B cell (primary cell): ENCODE data around the gene TSPAN32. TPM values are rescaled to one million over a fixed set of nuclear protein-coding genes. Genes with fewer than 3 reads are reported as not detected.

Experiments
- ATAC-seq: fragments of 200-7000 bp; cut with Tn5 transposase; one replicate; pipeline ENCODE4 v1.10.0; 2021; ENCODE audit warnings: low read depth, mild to moderate bottlenecking, moderate number of reproducible peaks, moderate library complexity
- CTCF ChIA-PET: fragments of 350-600 bp; sonication (Branson Sonifier 250); formaldehyde crosslinking; loops from one replicate; lab custom pipeline; 2021; ENCODE audit warnings: antibody characterized with exemption, inconsistent platforms; lab: Charles Lee
- POLR2A ChIA-PET: fragments of 350-600 bp; sonication (Branson Sonifier 250); formaldehyde crosslinking; loops from one replicate; lab custom pipeline; 2021; ENCODE audit warnings: antibody characterized with exemption; lab: Charles Lee
- DNase-seq: peaks from one replicate; pipeline ENCODE4 v3.0.0; 2013
- H2AFZ ChIP-seq: 2 replicates; pipeline ENCODE4 v1.6.1; 2012; ENCODE audit warnings: mild to moderate bottlenecking, low read depth, low read length; ENCODE audit not compliant: insufficient read depth, poor library complexity, severe bottlenecking
- H3K27ac ChIP-seq, 2 donors: 1 replicate in 1 of 2; 2 replicates in 1 of 2; pipeline ENCODE4 v1.5.1; 2012 to 2013; ENCODE audit warnings: low read length in 2 of 2, mild to moderate bottlenecking in 2 of 2, moderate library complexity in 1 of 2
- H3K27me3 ChIP-seq, 4 experiments: fragments of 200-600 bp in 1 of 4; sonication (generic) in 1 of 4; replicated peaks in 1 of 4; 1 replicate in 2 of 4; 2 replicates in 2 of 4; pipeline versions ENCODE4 v1.6.1 to v1.7.0; 2013 to 2016; ENCODE audit warnings: low read length in 3 of 4, mild to moderate bottlenecking in 2 of 4, mixed read lengths in 1 of 4, moderate library complexity in 1 of 4; ENCODE audit not compliant: insufficient read depth in 4 of 4, control insufficient read depth in 3 of 4; ENCODE audit errors: control extremely low read depth in 1 of 4
- H3K36me3 ChIP-seq, 2 experiments: replicated peaks in 1 of 2; 1 replicate in 1 of 2; 2 replicates in 1 of 2; pipeline versions ENCODE4 v1.6.1 to v1.7.1; 2013; ENCODE audit warnings: low read length in 1 of 2; ENCODE audit not compliant: insufficient read depth in 2 of 2, control insufficient read depth in 1 of 2; ENCODE audit errors: control extremely low read depth in 1 of 2, extremely low read depth in 1 of 2
- H3K4me1 ChIP-seq, 2 donors: fragments of 200-600 bp in 1 of 2; sonication (generic) in 1 of 2; 1 replicate in 1 of 2; 2 replicates in 1 of 2; pipeline versions ENCODE4 v1.5.1 to v1.6.1; 2013 to 2017; ENCODE audit warnings: low read length in 2 of 2; ENCODE audit not compliant: control insufficient read depth in 2 of 2, insufficient read depth in 2 of 2
- H3K4me2 ChIP-seq: replicated peaks from 2 replicates; pipeline ENCODE3; 2012; ENCODE audit warnings: mild to moderate bottlenecking, low read depth, low read length; ENCODE audit not compliant: poor library complexity, severe bottlenecking
- H3K4me3 ChIP-seq, 5 experiments: fragments of 200-600 bp in 1 of 5; sonication (generic) in 1 of 5; 1 replicate in 3 of 5; 2 replicates in 2 of 5; pipeline versions ENCODE4 v1.5.1 to v1.7.0; 2011 to 2016; ENCODE audit warnings: low read length in 4 of 5, mild to moderate bottlenecking in 4 of 5, low read depth in 2 of 5, control low read depth in 1 of 5, moderate library complexity in 1 of 5; ENCODE audit not compliant: insufficient read depth in 1 of 5; ENCODE audit errors: control extremely low read depth in 1 of 5, extremely low read depth in 1 of 5
- H3K79me2 ChIP-seq: fragments of 200-600 bp; sonication (generic); one replicate; pipeline ENCODE4 v1.6.0; 2016; ENCODE audit warnings: low read length; ENCODE audit not compliant: control insufficient read depth, insufficient read depth
- H3K9ac ChIP-seq: fragments of 200-600 bp; sonication (generic); 2 replicates; pipeline ENCODE4 v1.6.1; 2017; ENCODE audit warnings: mild to moderate bottlenecking, low read length, moderate library complexity
- H3K9me3 ChIP-seq, 3 donors: one replicate each; pipeline versions ENCODE4 v1.6.1 to v1.7.1; 2013; ENCODE audit warnings: low read length in 2 of 3; ENCODE audit not compliant: control insufficient read depth in 2 of 3, insufficient read depth in 1 of 3; ENCODE audit errors: control extremely low read depth in 1 of 3
- H4K20me1 ChIP-seq: 2 replicates; pipeline ENCODE4 v1.6.0; 2012; ENCODE audit warnings: mild to moderate bottlenecking, low read length; ENCODE audit not compliant: insufficient read depth, control insufficient read depth, poor library complexity, severe bottlenecking
- H3K27ac Mint-ChIP-seq: one replicate; pipeline ENCODE4 v1.8.0; 2021; ENCODE audit warnings: mixed read lengths
- H3K27me3 Mint-ChIP-seq: one replicate; pipeline ENCODE4 v1.8.0; 2021; ENCODE audit warnings: mixed read lengths
- H3K4me1 Mint-ChIP-seq: one replicate; pipeline ENCODE4 v1.8.0; 2021; ENCODE audit warnings: mixed read lengths
- H3K4me3 Mint-ChIP-seq: one replicate; pipeline ENCODE4 v1.8.0; 2021; ENCODE audit warnings: mixed read lengths
- H3K9me3 Mint-ChIP-seq: one replicate; pipeline ENCODE4 v1.8.0; 2022; ENCODE audit warnings: mixed read lengths; ENCODE audit not compliant: insufficient read depth
- CTCF ChIP-seq: fragments of 200-600 bp; IDR thresholded peaks from one replicate; pipeline ENCODE4 v1.8.0; 2022; ENCODE audit warnings: antibody characterized with exemption, mild to moderate bottlenecking
- EZH2 ChIP-seq: IDR thresholded peaks from 2 replicates; pipeline ENCODE4 v1.6.1; 2012; ENCODE audit warnings: borderline replicate concordance, low read depth, mild to moderate bottlenecking, moderate library complexity, low read length; ENCODE audit not compliant: insufficient read depth, poor library complexity, severe bottlenecking
- WGBS: methylation state at CpG from one replicate; pipeline ENCODE4 v1.1.5; 2013; ENCODE audit warnings: missing lambda C conversion rate; ENCODE audit not compliant: insufficient coverage; 5-methylcytosine and 5-hydroxymethylcytosine counted together
- intact Hi-C: fragments of 100-400 bp; cut with micrococcal nuclease; formaldehyde crosslinking; loops from one replicate; pipeline ENCODE4 v1.10.0; 2022
- polyA plus RNA-seq: library from polyadenylated mRNA; depleted of rRNA; stranded (reverse); fragments of >200 nt; gene quantifications from 2 replicates; pipeline ENCODE4 v1.2.3, GENCODE V29; 2012
- total RNA-seq, 2 donors: library from RNA; stranded (reverse); fragments of 120-200 nt in 1 of 2; gene quantifications; 1 replicate in 1 of 2; 2 replicates in 1 of 2; pipeline versions ENCODE4 v1.2.3 to v1.2.4, GENCODE V29; 2013 to 2022

The TSPAN32 gene
- total and polyA plus RNA-seq, 2 donors (not counting 1 experiment from before 2014, with no cell fraction given) = 22.2 to 75.9 TPM

GRCh38 chr11:2360081-2360642 is 58.3 kb downstream of the TSPAN32 start:
- H4K20me1 ChIP-seq = no peaks in the 10 kb centered on the region
- H3K9ac ChIP-seq = no peak overlapping the region
- WGBS = 85% methylated on average over 14 of the region's 14 CpGs
- Mint-ChIP-seq H3K4me1 (peaks cover 10% of the 10 kb centered on the region), H3K9me3 (no peaks in the 10 kb centered on the region), H3K4me3 (no peak overlapping the region), H3K27ac (peak overlapping the region; percentile 26), H3K27me3 (no peaks in the 10 kb centered on the region)
- DNase-seq (no peak), ATAC-seq (no peak)
- no peaks in the 10 kb centered on the region for H3K36me3 ChIP-seq
- H3K4me2 ChIP-seq = no peak overlapping the region
- ChIA-PET POLR2A (interaction anchor here (1.3 kb wide), 1 partner anchor 17 kb away, joined by 9 read pairs; the partner anchor contains the start of gene CD81), CTCF (no interaction called here)
- H3K79me2 ChIP-seq = no peaks in the 10 kb centered on the region
- H3K9me3 ChIP-seq = no peaks in the 10 kb centered on the region
- intact Hi-C loops = no loop called here
- no peak overlapping the region for H3K27ac ChIP-seq
- H3K4me3 ChIP-seq = no peak overlapping the region
- H2AFZ ChIP-seq = no peak overlapping the region
- no peak for TF ChIP-seq CTCF
- TF ChIP-seq EZH2 = no peak
- H3K4me1 ChIP-seq = peaks cover 0 to 5% of the 10 kb centered on the region in 2 donors
- H3K27me3 ChIP-seq = no peaks in the 10 kb centered on the region

- Histone ChIP-seq H3K27ac (no peak overlapping the region), H3K4me1 (peaks cover 0 to 5% of the 10 kb centered on the region in 2 donors), H3K9me3 (no peaks in the 10 kb centered on the region), H3K4me2 (no peak overlapping the region), H3K36me3 (no peaks in the 10 kb centered on the region), H3K79me2 (no peaks in the 10 kb centered on the region), H3K27me3 (no peaks in the 10 kb centered on the region), H3K9ac (no peak overlapping the region), H3K4me3 (no peak overlapping the region), H2AFZ (no peak overlapping the region), H4K20me1 (no peaks in the 10 kb centered on the region)
- DNase-seq = no peak
- no peaks in the 10 kb centered on the region for H3K9me3 Mint-ChIP-seq
- no peak overlapping the region for H3K4me3 Mint-ChIP-seq
- ATAC-seq = no peak
- no peak for TF ChIP-seq CTCF
- no peak for TF ChIP-seq EZH2
- intact Hi-C loops = no loop called here
- CTCF ChIA-PET = no interaction called here
- no peaks in the 10 kb centered on the region for H3K27me3 Mint-ChIP-seq
- POLR2A ChIA-PET = no interaction called here
- WGBS = 94% methylated on average over 9 of the region's 9 CpGs
- peaks cover 10% of the 10 kb centered on the region for H3K4me1 Mint-ChIP-seq
- no peak overlapping the region for H3K27ac Mint-ChIP-seq
These were observed 59.8 kb downstream of the TSPAN32 start for GRCh38 chr11:2361565-2361964.
